Stimulated activated CD4-positive, alpha-beta T cell treated with anti-CD3 and anti-CD28 coated beads, Interleukin-12 subunit alpha, Interleukin-12 subunit beta, amount 100 ng/mL, for 48 hours (primary cell): Measurements from ENCODE around the gene PICK1.
"Not testable (repeated sequence)": the region's sequence is repeated elsewhere in the genome, so short reads cannot be mapped to it uniquely, and the experiment has no call there.

ENCODE experiments used
- DNase-seq, 3 donors: peaks; one replicate each; pipeline ENCODE4 v3.0.0-alpha.2; 2020; ENCODE audit warnings: low read depth in 2 of 3, low spot score in 1 of 3

PICK1 gene

GRCh38 chr22:38030311-38031133, 26.7 kb upstream of the PICK1 start:
- no peak for DNase-seq

- no peak for DNase-seq
Measured at GRCh38 chr22:38031491-38031890, 25.7 kb upstream of the PICK1 start.

- DNase-seq: no peak
Measured at GRCh38 chr22:38032681-38033521, 24.3 kb upstream of the PICK1 start.

GRCh38 chr22:38033522-38034277, 23.5 kb upstream of the PICK1 start:
- no peak for DNase-seq

GRCh38 chr22:38034278-38034882, 22.8 kb upstream of the PICK1 start:
- no peak for DNase-seq

- no peak for DNase-seq
Measured at GRCh38 chr22:38034884-38035529, 22.2 kb upstream of the PICK1 start.

GRCh38 chr22:38035530-38035885, 21.7 kb upstream of the PICK1 start:
- no peak for DNase-seq

- DNase-seq: no peak
Measured at GRCh38 chr22:38036392-38037062, 20.7 kb upstream of the PICK1 start.

- not testable (repeated sequence) for DNase-seq
Measured at GRCh38 chr22:38037367-38038150, 19.6 kb upstream of the PICK1 start.

- DNase-seq: no peak
Measured at GRCh38 chr22:38038426-38038825, 18.8 kb upstream of the PICK1 start.

GRCh38 chr22:38038890-38039812, 18.1 kb upstream of the PICK1 start:
- no peak for DNase-seq

GRCh38 chr22:38040953-38041759, 16.0 kb upstream of the PICK1 start:
- DNase-seq: no peak

GRCh38 chr22:38041760-38042487, 15.3 kb upstream of the PICK1 start:
- no peak for DNase-seq

GRCh38 chr22:38042488-38042790, 14.8 kb upstream of the PICK1 start:
- DNase-seq: no peak

- DNase-seq: no peak
Measured at GRCh38 chr22:38043151-38044039, 13.8 kb upstream of the PICK1 start.
